Urinary bladder (tissue), 4 donors: ENCODE results near the gene CAPRIN1. TPM values are rescaled to one million over a fixed set of nuclear protein-coding genes. Genes with fewer than 3 reads are reported as not detected.

Experiments
- DNase-seq: peaks from one replicate; pipeline ENCODE4 v3.0.0-alpha.2; 2015; ENCODE audit errors: extremely low spot score
- H3K27ac ChIP-seq: one replicate; pipeline ENCODE4 v1.5.1; 2013; ENCODE audit warnings: low read depth, mild to moderate bottlenecking, moderate library complexity
- H3K36me3 ChIP-seq: one replicate; pipeline ENCODE4 v1.6.1; 2013; ENCODE audit warnings: mild to moderate bottlenecking, moderate library complexity; ENCODE audit not compliant: insufficient read depth
- H3K4me1 ChIP-seq: one replicate; pipeline ENCODE4 v1.6.1; 2013; ENCODE audit warnings: mild to moderate bottlenecking, moderate library complexity; ENCODE audit not compliant: insufficient read depth
- H3K4me3 ChIP-seq: one replicate; pipeline ENCODE4 v1.5.1; 2013; ENCODE audit warnings: low read depth, low read length
- WGBS: extraction: QIAGEN DNeasy Blood & Tissue Kit; methylation state at CpG from one replicate; pipeline ENCODE4 v1.1.7; 2013; 5-methylcytosine and 5-hydroxymethylcytosine counted together
- polyA plus RNA-seq: library from polyadenylated mRNA; stranded (reverse); fragments of 200-250 nt; gene quantifications from one replicate; pipeline ENCODE4 v1.2.3, GENCODE V29; 2013
- total RNA-seq: library from RNA; depleted of rRNA; stranded (reverse); fragments of >200 nt; gene quantifications from one replicate; pipeline ENCODE4 v1.2.3, GENCODE V29; 2014
- donor health status: healthy with polysubstance abuse.
- donor health status: healthy.

CAPRIN1 gene
- total and polyA plus RNA-seq, 2 donors, result 71.4 to 288 TPM

DNA sequence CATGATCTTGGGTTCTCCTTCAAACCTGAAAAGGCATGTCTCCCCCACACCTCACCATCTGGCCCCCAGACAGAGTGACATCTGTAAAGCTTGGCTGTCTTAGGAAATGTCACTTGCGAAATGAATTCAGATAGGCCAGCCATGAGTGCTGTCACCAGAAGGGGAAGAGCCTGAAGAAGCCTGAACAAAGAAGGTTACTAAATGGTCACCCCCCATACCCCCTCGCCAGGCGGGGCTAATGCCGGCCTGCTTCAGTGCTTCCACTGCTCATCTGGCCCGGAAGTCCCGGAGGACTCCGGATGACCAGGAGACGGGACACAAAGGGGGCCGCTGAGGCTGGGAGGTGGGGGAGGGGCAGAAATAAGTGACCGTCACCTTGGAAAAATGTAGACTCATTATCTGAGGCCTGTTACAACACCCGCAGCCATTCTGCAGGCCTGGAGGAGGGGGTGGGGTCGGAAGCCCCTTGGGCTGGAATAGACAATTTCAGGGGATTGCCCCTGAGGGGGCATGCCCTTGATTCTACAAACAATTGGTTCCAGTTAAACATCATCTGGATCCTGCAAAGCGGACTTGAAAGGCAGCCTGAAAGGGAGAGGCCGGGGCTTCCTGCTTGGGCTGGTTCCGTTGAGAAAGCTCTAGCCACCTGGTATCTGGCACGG is 97.1 kb downstream of the CAPRIN1 start:
- Histone ChIP-seq H3K27ac (no peak overlapping the region), H3K4me1 (no peaks in the 10 kb centered on the region), H3K4me3 (no peak overlapping the region), H3K36me3 (peaks cover 4% of the 10 kb centered on the region)
- DNase-seq, result no peak
- WGBS, result 80% methylated on average over 16 of the region's 16 CpGs

DNA sequence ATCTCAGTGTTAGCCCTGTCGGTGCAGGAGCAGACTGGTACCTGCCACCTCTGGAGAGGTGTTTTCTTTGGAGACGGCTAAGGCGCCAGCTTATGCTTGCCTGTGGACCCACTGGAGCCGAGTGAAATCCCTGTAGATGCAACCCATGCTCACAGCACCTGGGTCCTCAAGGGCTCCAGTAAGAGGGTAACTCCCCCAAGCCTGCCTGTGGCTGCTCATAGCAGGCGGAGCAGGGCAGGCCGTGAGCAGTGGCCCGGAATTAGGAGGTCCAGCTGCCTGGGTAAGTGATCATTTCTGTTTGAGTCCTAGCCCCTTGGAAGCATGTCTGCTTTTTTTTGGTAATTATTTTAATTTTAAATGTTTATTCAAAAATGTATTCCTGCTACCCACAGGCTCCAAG is 97.7 kb downstream of the CAPRIN1 start:
- H3K36me3 ChIP-seq, result peaks cover 1% of the 10 kb centered on the region
- H3K27ac ChIP-seq, result no peak overlapping the region
- no peak for DNase-seq
- no peaks in the 10 kb centered on the region for H3K4me1 ChIP-seq
- WGBS, result 93% methylated on average over 7 of the region's 7 CpGs
- H3K4me3 ChIP-seq, result no peak overlapping the region

DNA sequence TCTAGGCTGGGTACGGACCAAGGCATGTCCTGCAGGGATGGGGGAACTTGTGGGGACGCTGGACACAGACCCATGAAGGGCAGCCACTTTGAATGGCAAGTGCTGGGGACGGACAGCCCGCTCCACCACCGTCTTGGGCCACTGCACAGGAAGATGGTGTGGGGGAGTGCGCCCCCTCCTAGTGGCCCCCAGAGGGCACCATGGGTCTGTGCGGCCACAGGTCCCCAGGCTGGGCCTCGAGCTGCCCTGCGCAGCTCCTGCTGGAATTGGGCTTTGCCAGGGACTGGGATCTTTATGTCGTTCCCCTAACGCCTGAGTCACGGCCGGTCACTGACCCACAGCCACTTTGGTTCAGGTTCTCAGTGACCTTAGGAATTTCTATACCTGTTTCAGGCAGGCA is 98.3 kb downstream of the CAPRIN1 start:
- Histone ChIP-seq H3K27ac (no peak overlapping the region), H3K4me3 (no peak overlapping the region), H3K36me3 (peaks cover 1% of the 10 kb centered on the region), H3K4me1 (no peaks in the 10 kb centered on the region)
- no peak for DNase-seq
- 76% methylated on average over 13 of the region's 13 CpGs for WGBS

DNA sequence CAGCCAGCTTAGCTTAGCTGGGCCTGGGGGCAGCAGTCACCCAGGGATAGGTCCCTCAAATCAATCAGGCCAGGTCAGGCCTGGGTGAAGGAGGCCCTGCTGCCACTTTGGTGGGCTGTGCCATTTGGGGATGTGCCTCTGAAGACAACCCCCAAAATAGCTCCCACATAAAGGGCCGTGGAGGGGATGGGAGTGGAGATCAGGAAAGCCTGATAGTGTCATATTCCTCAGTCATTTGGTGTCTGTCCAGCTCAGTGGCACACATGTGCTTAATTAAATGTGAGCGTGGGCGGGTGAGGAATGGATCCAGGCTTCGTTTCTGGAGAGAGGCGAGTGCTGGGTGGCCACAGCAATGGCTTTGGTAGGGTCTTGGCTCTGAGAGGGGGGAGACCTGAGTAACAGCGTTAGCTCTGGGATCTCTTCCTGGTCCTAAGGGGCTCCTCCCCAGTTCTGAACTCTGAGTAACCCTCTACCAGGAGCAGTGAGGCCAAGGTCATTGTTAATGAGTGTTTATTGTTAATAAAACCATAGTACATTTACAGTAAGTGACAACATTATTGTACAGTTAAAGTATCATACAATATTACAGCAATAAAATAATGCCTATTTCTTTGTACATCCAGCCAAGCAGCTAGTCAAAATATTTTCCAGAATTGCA is 99.1 kb downstream of the CAPRIN1 start:
- Histone ChIP-seq H3K36me3 (no peaks in the 10 kb centered on the region), H3K4me1 (no peaks in the 10 kb centered on the region), H3K4me3 (no peak overlapping the region), H3K27ac (no peak overlapping the region)
- 68% methylated on average over 6 of the region's 6 CpGs for WGBS
- DNase-seq, result no peak

Other genes starting within 250 kb of the CAPRIN1 start
- gene LMO2, start 159.7 kb upstream of the CAPRIN1 start, total RNA-seq, result 24.1 TPM
- gene LMO2, start 159.7 kb upstream of the CAPRIN1 start, polyA plus RNA-seq, result 17.0 TPM
- gene NAT10, start 53.9 kb downstream of the CAPRIN1 start, total RNA-seq, result 15.9 TPM
- 26.1 TPM for gene NAT10, start 53.9 kb downstream of the CAPRIN1 start, polyA plus RNA-seq